ENCODE measurements around the gene ATP10A.

The ATP10A gene

GRCh38 chr15:25667829-25668228 is 195.3 kb downstream of the ATP10A start:
- no peak overlapping the region for H2AFZ ChIP-seq (ENCODE audit: low read depth)
- H4K20me1 ChIP-seq (ENCODE audit: insufficient read depth): no peaks in the 10 kb centered on the region
- no peak overlapping the region for H3K4me2 ChIP-seq
- H3K36me3 ChIP-seq (ENCODE audit: insufficient read depth): no peaks in the 10 kb centered on the region
- H3K27me3 ChIP-seq (ENCODE audit: insufficient read depth, low read depth): no peaks in the 10 kb centered on the region
- TF ChIP-seq, protein P1, sequence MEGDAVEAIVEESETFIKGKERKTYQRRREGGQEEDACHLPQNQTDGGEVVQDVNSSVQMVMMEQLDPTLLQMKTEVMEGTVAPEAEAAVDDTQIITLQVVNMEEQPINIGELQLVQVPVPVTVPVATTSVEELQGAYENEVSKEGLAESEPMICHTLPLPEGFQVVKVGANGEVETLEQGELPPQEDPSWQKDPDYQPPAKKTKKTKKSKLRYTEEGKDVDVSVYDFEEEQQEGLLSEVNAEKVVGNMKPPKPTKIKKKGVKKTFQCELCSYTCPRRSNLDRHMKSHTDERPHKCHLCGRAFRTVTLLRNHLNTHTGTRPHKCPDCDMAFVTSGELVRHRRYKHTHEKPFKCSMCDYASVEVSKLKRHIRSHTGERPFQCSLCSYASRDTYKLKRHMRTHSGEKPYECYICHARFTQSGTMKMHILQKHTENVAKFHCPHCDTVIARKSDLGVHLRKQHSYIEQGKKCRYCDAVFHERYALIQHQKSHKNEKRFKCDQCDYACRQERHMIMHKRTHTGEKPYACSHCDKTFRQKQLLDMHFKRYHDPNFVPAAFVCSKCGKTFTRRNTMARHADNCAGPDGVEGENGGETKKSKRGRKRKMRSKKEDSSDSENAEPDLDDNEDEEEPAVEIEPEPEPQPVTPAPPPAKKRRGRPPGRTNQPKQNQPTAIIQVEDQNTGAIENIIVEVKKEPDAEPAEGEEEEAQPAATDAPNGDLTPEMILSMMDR (conservative IDR thresholded peaks at IDR 0.05; ENCODE audit: low read depth, low read length): no peak
- no peaks in the 10 kb centered on the region for H3K79me2 ChIP-seq (ENCODE audit: insufficient read depth, low read depth)
- no peaks in the 10 kb centered on the region for H3K4me1 ChIP-seq (ENCODE audit: low read depth, poor library complexity, severe bottlenecking)
- H3K27ac ChIP-seq: no peak overlapping the region
- H3K9ac ChIP-seq: no peak overlapping the region
- H3K4me3 ChIP-seq (IDR thresholded peaks at IDR 0.05; ENCODE audit: insufficient read depth, low read depth, low read length): no peak overlapping the region

DNA sequence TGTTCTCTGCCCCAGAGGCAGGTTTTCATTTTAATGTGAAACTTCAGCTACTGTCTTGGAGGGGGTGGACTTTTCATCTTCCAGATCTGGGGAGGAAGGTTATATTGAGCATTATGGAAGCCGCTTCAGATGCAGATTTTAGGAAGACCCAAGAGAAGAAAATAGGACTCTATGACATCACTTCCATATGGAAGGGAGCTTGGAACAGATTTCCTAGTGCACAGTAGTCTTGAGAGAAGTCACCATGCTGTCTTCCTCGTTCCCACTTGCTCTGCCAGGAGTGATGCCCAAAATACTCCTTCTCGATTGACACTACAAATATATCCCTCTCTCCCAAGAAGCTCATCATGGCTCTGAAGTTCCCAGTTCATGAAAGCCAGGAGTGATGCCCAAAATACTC is 197.2 kb downstream of the ATP10A start:
- Histone ChIP-seq H3K4me2 (no peak overlapping the region), H3K4me3 (IDR thresholded peaks at IDR 0.05; ENCODE audit: insufficient read depth, low read depth, low read length) (no peak overlapping the region), H3K79me2 (ENCODE audit: insufficient read depth, low read depth) (no peaks in the 10 kb centered on the region), H3K27me3 (ENCODE audit: insufficient read depth, low read depth) (no peaks in the 10 kb centered on the region), H3K36me3 (ENCODE audit: insufficient read depth) (no peaks in the 10 kb centered on the region), H3K9ac (no peak overlapping the region), H4K20me1 (ENCODE audit: insufficient read depth) (no peaks in the 10 kb centered on the region), H3K4me1 (ENCODE audit: low read depth, poor library complexity, severe bottlenecking) (no peaks in the 10 kb centered on the region), H2AFZ (ENCODE audit: low read depth) (no peak overlapping the region), H3K27ac (no peak overlapping the region)
- TF ChIP-seq, protein P1 (conservative IDR thresholded peaks at IDR 0.05; ENCODE audit: low read depth, low read length): no peak

GRCh38 chr15:25664761-25665160 is 198.4 kb downstream of the ATP10A start:
- no peaks in the 10 kb centered on the region for H3K4me1 ChIP-seq (ENCODE audit: low read depth, poor library complexity, severe bottlenecking)
- no peak overlapping the region for H3K27ac ChIP-seq
- no peak overlapping the region for H3K4me3 ChIP-seq (IDR thresholded peaks at IDR 0.05; ENCODE audit: insufficient read depth, low read depth, low read length)
- no peak overlapping the region for H2AFZ ChIP-seq (ENCODE audit: low read depth)
- no peak overlapping the region for H3K4me2 ChIP-seq
- H4K20me1 ChIP-seq (ENCODE audit: insufficient read depth): no peaks in the 10 kb centered on the region
- no peaks in the 10 kb centered on the region for H3K36me3 ChIP-seq (ENCODE audit: insufficient read depth)
- H3K9ac ChIP-seq: no peak overlapping the region
- no peaks in the 10 kb centered on the region for H3K27me3 ChIP-seq (ENCODE audit: insufficient read depth, low read depth)
- no peaks in the 10 kb centered on the region for H3K79me2 ChIP-seq (ENCODE audit: insufficient read depth, low read depth)
- TF ChIP-seq, protein P1 (conservative IDR thresholded peaks at IDR 0.05; ENCODE audit: low read depth, low read length): no peak

- Histone ChIP-seq H3K27ac (no peak overlapping the region), H3K27me3 (ENCODE audit: insufficient read depth, low read depth) (no peaks in the 10 kb centered on the region)
- TF ChIP-seq, protein P1 (conservative IDR thresholded peaks at IDR 0.05; ENCODE audit: low read depth, low read length): no peak
Measured at GRCh38 chr15:25663515-25663914, 199.6 kb downstream of the ATP10A start.

More at GRCh38 chr15:25663515-25663914, 199.6 kb downstream of the ATP10A start:
- Histone ChIP-seq H3K4me3 (IDR thresholded peaks at IDR 0.05; ENCODE audit: insufficient read depth, low read depth, low read length) (no peak overlapping the region), H2AFZ (ENCODE audit: low read depth) (no peak overlapping the region), H3K9ac (no peak overlapping the region), H3K79me2 (ENCODE audit: insufficient read depth, low read depth) (no peaks in the 10 kb centered on the region), H3K36me3 (ENCODE audit: insufficient read depth) (no peaks in the 10 kb centered on the region), H4K20me1 (ENCODE audit: insufficient read depth) (no peaks in the 10 kb centered on the region), H3K4me1 (ENCODE audit: low read depth, poor library complexity, severe bottlenecking) (no peaks in the 10 kb centered on the region), H3K4me2 (no peak overlapping the region)
